ACC112 (cell line): ENCODE results near the gene CDK4.

Experiments used
- H2AFZ ChIP-seq: fragments of 200-600 bp; sonication (generic); one replicate; pipeline ENCODE4 v1.6.0; 2017; ENCODE audit warnings: antibody characterized with exemption, low read length; ENCODE audit not compliant: unreplicated experiment
- H3K27ac ChIP-seq: fragments of 200-600 bp; sonication (generic); 2 replicates; pipeline ENCODE4 v1.5.1; 2014; ENCODE audit warnings: low read depth, mild to moderate bottlenecking, antibody characterized with exemption, low read length, moderate library complexity
- H3K27me3 ChIP-seq: fragments of 200-600 bp; sonication (generic); 2 replicates; pipeline ENCODE4 v1.6.1; 2014; ENCODE audit warnings: mild to moderate bottlenecking, antibody characterized with exemption, low read length, moderate library complexity, mixed read lengths; ENCODE audit not compliant: insufficient read depth
- H3K36me3 ChIP-seq: fragments of 200-600 bp; sonication (generic); 2 replicates; pipeline ENCODE4 v1.6.1; 2016; ENCODE audit warnings: mild to moderate bottlenecking, antibody characterized with exemption, low read length, moderate library complexity, mixed read lengths; ENCODE audit not compliant: insufficient read depth
- H3K4me1 ChIP-seq: fragments of 200-600 bp; sonication (generic); one replicate; pipeline ENCODE4 v1.6.1; 2016; ENCODE audit warnings: low read length, mixed read lengths; ENCODE audit not compliant: insufficient read depth, unreplicated experiment, control insufficient read depth
- H3K4me3 ChIP-seq: fragments of 200-600 bp; sonication (generic); 2 replicates; pipeline ENCODE4 v1.5.1; 2014; ENCODE audit warnings: mild to moderate bottlenecking, low read depth, low read length
- H3K79me2 ChIP-seq: fragments of 200-600 bp; sonication (generic); one replicate; pipeline ENCODE4 v1.6.0; 2016; ENCODE audit warnings: low read length; ENCODE audit not compliant: control insufficient read depth, unreplicated experiment, insufficient read depth

The CDK4 gene

DNA sequence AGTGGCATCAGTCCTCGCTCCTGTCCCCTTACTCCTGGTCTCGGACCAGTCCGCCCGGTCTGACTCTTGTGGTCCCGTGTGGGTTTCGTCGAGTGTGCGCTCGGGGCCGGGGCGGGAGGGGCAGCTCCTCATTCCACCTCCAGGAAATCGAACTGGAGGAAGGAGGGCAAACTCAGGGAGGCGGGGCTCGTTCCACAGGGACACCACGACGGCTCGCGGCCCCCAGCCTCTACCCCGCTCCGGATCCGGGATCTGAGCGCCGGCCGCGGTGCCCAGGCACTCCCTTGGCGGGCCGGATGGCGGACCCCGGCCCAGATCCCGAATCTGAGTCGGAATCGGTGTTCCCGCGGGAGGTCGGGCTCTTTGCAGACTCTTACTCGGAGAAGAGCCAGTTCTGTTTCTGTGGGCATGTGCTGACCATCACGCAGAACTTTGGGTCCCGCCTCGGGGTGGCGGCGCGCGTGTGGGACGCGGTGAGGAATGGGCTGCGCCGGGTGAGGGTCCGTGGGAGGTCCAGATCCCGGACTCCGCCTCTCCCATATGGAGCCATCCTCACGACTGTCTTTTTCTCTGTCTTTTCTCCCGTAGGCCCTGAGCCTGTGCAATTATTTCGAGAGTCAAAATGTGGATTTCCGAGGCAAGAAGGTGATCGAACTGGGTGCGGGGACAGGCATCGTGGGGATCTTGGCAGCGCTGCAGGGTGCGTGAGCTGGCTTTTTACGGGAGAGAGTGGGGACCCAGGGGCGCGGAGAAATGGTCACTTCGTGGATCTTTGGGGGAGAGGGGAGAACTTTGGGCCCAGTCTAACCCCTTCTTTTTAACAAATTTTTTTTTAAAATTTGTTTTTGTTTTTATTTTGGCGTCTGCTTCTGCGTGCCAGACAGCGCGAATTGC is 20.6 kb upstream of the CDK4 start, which contains the start of gene EEF1AKMT3:
EEF1AKMT3 (plus strand) TSS at position 186 of the 894 bp plus-strand sequence; CDS start at position 297, 111 bp downstream.
- Histone ChIP-seq H3K27me3 (no peaks in the 10 kb centered on the region), H3K36me3 (peaks cover 2% of the 10 kb centered on the region; the same call in 1 of the 2 replicates), H3K27ac (peak within 1 kb of the TSS; percentile 74), H3K4me1 (no peaks in the 10 kb centered on the region), H2AFZ (peak within 1 kb of the TSS; percentile 93), H3K4me3 (peak within 1 kb of the TSS; percentile 75), H3K79me2 (peaks cover 9% of the 10 kb centered on the region)

DNA sequence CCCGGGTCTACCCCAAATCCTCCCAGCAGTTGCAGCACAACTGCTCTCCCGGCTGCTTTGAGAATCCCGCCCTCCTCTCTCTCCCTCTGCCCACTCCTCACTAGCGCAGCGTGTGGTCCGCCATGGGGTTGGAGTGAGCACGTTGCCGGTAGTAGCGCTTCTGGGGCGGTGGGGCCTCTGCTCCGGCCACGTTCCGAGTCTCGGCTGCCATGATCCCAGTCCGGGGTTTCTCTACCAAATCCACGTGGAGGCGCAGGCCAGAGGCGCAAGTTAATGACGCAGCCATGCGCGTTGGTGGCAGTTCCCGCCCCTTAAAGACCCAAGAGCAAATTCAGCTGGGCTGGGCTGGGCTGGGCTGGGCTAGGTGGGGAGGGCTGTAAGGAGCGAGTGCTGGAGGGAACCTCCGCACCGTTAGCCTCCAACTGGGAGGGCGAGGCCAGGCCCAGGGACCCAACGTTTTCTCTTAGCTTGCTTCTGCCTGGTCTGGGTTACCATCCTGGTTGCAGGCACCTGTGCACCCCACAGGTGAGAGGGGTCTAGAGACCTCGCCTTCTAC is 19.8 kb upstream of the CDK4 start, which contains the start of gene METTL1:
METTL1 (minus strand) TSS at position 233 of the 556 bp plus-strand sequence; CDS start at position 211, 22 bp downstream.
- Histone ChIP-seq H3K4me1 (peaks cover 7% of the 10 kb centered on the region), H3K27ac (peak within 1 kb of the TSS; percentile 74), H3K79me2 (peaks cover 9% of the 10 kb centered on the region), H3K4me3 (peak within 1 kb of the TSS; percentile 75), H3K27me3 (no peaks in the 10 kb centered on the region), H2AFZ (peak within 1 kb of the TSS; percentile 93), H3K36me3 (peaks cover 2% of the 10 kb centered on the region; the same call in 1 of the 2 replicates)

- H3K4me1 ChIP-seq: peaks cover 11% of the 10 kb centered on the region
- peaks cover 9% of the 10 kb centered on the region for H3K79me2 ChIP-seq
- peaks cover 2% of the 10 kb centered on the region; the same call in 1 of the 2 replicates for H3K36me3 ChIP-seq
- peak overlapping the region; percentile 75 for H3K4me3 ChIP-seq
- peak overlapping the region; percentile 6 for H2AFZ ChIP-seq
- peak overlapping the region; percentile 74 for H3K27ac ChIP-seq
- H3K27me3 ChIP-seq: peaks cover 4% of the 10 kb centered on the region; the same call in 1 of the 2 replicates
Measured at GRCh38 chr12:57771236-57771872, 19.2 kb upstream of the CDK4 start.

DNA sequence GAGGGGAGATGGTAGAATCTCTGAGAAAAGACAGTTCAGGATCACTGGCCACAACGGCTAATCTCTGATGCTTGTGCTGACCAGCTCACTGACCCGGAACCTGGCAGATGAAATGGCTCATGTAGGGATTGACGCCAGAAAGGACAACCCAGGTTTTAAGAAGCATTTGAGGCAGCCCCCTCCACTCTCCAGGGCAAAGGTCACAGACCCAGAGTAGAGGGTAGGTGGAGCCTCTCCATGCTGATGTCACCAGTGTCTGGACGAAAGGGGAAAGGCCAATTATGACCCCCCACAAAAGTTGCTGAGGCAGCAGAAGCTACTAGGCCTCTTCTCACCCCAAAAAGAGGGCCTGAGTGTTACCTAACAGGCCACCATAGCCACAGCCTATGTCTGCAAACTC is 18.6 kb upstream of the CDK4 start:
- Histone ChIP-seq H3K27me3 (peaks cover 10% of the 10 kb centered on the region; the same call in 1 of the 2 replicates), H3K36me3 (no peaks in the 10 kb centered on the region), H2AFZ (no peak overlapping the region), H3K4me3 (peak overlapping the region; percentile 75), H3K27ac (peak overlapping the region; percentile 74; the same call in 1 of the 2 replicates), H3K79me2 (peaks cover 9% of the 10 kb centered on the region), H3K4me1 (peaks cover 18% of the 10 kb centered on the region)

DNA sequence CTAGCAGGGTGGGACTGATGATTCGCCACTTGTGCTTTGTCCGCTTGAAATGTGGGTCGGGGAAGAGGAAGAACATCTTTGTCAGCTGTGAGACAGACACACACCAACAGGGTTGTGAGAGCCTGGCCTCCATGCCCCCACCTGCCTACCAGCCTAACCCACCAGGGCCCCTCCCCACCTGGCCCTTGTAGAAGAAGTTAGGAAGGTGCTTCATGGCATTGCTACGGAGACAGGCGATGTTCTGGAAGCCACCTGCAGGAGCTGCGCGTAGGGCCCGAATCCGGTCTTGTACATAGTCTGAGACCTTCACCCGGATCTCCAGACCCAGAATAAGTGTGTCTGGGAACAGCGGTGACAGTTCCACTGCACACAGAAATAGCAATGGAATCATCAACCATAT is 17.5 kb upstream of the CDK4 start:
- Histone ChIP-seq H3K79me2 (peaks cover 9% of the 10 kb centered on the region), H3K27ac (no peak overlapping the region), H3K27me3 (peaks cover 22% of the 10 kb centered on the region), H3K4me3 (no peak overlapping the region), H3K36me3 (no peaks in the 10 kb centered on the region), H2AFZ (no peak overlapping the region), H3K4me1 (peaks cover 21% of the 10 kb centered on the region)

- Histone ChIP-seq H3K79me2 (peaks cover 2% of the 10 kb centered on the region), H3K27ac (no peak overlapping the region), H3K36me3 (no peaks in the 10 kb centered on the region), H3K4me1 (peaks cover 21% of the 10 kb centered on the region), H3K27me3 (peaks cover 33% of the 10 kb centered on the region), H3K4me3 (no peak overlapping the region), H2AFZ (no peak overlapping the region)
Measured at GRCh38 chr12:57767876-57768275, 15.8 kb upstream of the CDK4 start.

GRCh38 chr12:57767305-57767698 is 15.2 kb upstream of the CDK4 start:
- H3K27me3 ChIP-seq: peaks cover 33% of the 10 kb centered on the region
- peaks cover 21% of the 10 kb centered on the region for H3K4me1 ChIP-seq
- H3K4me3 ChIP-seq: peak overlapping the region; percentile 65; the same call in 1 of the 2 replicates
- H3K79me2 ChIP-seq: no peaks in the 10 kb centered on the region
- no peaks in the 10 kb centered on the region for H3K36me3 ChIP-seq
- no peak overlapping the region for H2AFZ ChIP-seq
- no peak overlapping the region for H3K27ac ChIP-seq

- H2AFZ ChIP-seq: no peak within 1 kb of the TSS
- H3K4me1 ChIP-seq: peaks cover 21% of the 10 kb centered on the region
- peaks cover 33% of the 10 kb centered on the region for H3K27me3 ChIP-seq
- no peak within 1 kb of the TSS for H3K27ac ChIP-seq
- no peaks in the 10 kb centered on the region for H3K79me2 ChIP-seq
- H3K4me3 ChIP-seq: peak within 1 kb of the TSS; percentile 65
- H3K36me3 ChIP-seq: no peaks in the 10 kb centered on the region
Measured at GRCh38 chr12:57766464-57767304, 14.6 kb upstream of the CDK4 start, which contains the start of gene CYP27B1. TSS of gene CYP27B1 (minus strand) at chr12:57767078. CDS start at chr12:57767041, 37 bp downstream.

GRCh38 chr12:57765698-57766463 is 13.8 kb upstream of the CDK4 start:
- peaks cover 33% of the 10 kb centered on the region for H3K27me3 ChIP-seq
- H3K4me3 ChIP-seq: peak overlapping the region; percentile 65
- H3K4me1 ChIP-seq: peaks cover 21% of the 10 kb centered on the region
- H3K36me3 ChIP-seq: no peaks in the 10 kb centered on the region
- H3K27ac ChIP-seq: no peak overlapping the region
- H2AFZ ChIP-seq: no peak overlapping the region
- H3K79me2 ChIP-seq: no peaks in the 10 kb centered on the region
